Left kidney (tissue), 1 donor: ENCODE measurements around the gene ACTR8. TPM values are rescaled to one million over a fixed set of nuclear protein-coding genes. Genes with fewer than 3 reads are reported as not detected.

Source experiments
- polyA plus RNA-seq: library from polyadenylated mRNA; unstranded; fragments of 120-200 nt; gene quantifications from one replicate; pipeline ENCODE4 v1.2.1, GENCODE V29; 2013; ENCODE audit not compliant: insufficient read length

The ACTR8 gene
- polyA plus RNA-seq, 1 donor: 51.6 TPM

Other genes starting within 250 kb of the ACTR8 start
- gene CHDH, start 35.7 kb downstream of the ACTR8 start, polyA plus RNA-seq: 8.8 TPM
- 16.7 TPM for gene IL17RB, start 35.6 kb downstream of the ACTR8 start, polyA plus RNA-seq
- gene SELENOK, start 9.7 kb upstream of the ACTR8 start, polyA plus RNA-seq: 64.7 TPM
- gene CACNA2D3, start 240.4 kb upstream of the ACTR8 start, polyA plus RNA-seq: 1.6 TPM